Measurements from ENCODE around the gene RSRC2. TPM values are rescaled to one million over a fixed set of nuclear protein-coding genes. Genes with fewer than 3 reads are reported as not detected.

RSRC2 gene
- total RNA-seq, 1 experiment from 2014 or later = 64.5 TPM

DNA sequence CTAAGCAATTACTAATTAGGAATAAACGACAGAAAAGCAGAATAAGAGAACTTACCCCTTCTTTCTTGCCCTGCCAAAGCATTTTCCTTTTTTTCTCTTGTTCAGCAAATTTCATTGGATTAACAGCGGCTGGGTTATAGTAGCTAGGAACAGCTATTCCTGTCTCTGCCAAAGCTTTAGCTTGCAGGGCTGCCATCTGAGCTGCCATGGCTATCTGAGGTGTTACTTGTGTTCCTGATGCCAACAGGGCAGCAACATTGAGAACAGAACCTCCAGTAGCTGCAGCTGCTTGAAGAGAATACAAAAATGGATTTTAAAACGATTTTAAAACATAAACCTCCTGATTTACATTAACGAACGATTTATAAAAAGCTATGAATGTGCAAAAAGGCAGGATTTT, 18.6 kb downstream of the RSRC2 start:
- Histone ChIP-seq H3K4me1 (replicated peaks; ENCODE audit: insufficient read depth) (no peaks in the 10 kb centered on the region), H3K4me3 (no peak overlapping the region), H3K27me3 (ENCODE audit: insufficient read depth, low read depth) (no peaks in the 10 kb centered on the region), H3K27ac (no peak overlapping the region), H2AFZ (no peak overlapping the region), H3K79me2 (ENCODE audit: low read depth) (peaks cover 15% of the 10 kb centered on the region), H3K9me3 (ENCODE audit: insufficient read depth, low read depth) (no peaks in the 10 kb centered on the region), H3K4me2 (no peak overlapping the region), H3K36me3 (ENCODE audit: low read depth) (peaks cover 66% of the 10 kb centered on the region), H3K9me2 (ENCODE audit: insufficient read depth) (no peaks in the 10 kb centered on the region), H4K20me1 (ENCODE audit: insufficient read depth) (peaks cover 48% of the 10 kb centered on the region), H3F3A (ENCODE audit: insufficient read depth, low read depth) (peaks cover 94% of the 10 kb centered on the region)
- POLR2A ChIA-PET (ENCODE audit: unreplicated experiment) = interaction anchor here (0.7 kb wide), 1 partner anchor 95 kb away, joined by 3 read pairs; no protein-coding TSS in a partner anchor
- DNase-seq = no peak
- no peak for TF ChIP-seq EZH2 (IDR thresholded peaks at IDR 0.05; ENCODE audit: low read depth)
- TF ChIP-seq, protein P1, sequence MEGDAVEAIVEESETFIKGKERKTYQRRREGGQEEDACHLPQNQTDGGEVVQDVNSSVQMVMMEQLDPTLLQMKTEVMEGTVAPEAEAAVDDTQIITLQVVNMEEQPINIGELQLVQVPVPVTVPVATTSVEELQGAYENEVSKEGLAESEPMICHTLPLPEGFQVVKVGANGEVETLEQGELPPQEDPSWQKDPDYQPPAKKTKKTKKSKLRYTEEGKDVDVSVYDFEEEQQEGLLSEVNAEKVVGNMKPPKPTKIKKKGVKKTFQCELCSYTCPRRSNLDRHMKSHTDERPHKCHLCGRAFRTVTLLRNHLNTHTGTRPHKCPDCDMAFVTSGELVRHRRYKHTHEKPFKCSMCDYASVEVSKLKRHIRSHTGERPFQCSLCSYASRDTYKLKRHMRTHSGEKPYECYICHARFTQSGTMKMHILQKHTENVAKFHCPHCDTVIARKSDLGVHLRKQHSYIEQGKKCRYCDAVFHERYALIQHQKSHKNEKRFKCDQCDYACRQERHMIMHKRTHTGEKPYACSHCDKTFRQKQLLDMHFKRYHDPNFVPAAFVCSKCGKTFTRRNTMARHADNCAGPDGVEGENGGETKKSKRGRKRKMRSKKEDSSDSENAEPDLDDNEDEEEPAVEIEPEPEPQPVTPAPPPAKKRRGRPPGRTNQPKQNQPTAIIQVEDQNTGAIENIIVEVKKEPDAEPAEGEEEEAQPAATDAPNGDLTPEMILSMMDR (conservative IDR thresholded peaks at IDR 0.05) = no peak
- BruUV-seq (replicated peaks) = no TSS peak
- intact Hi-C loops (cut with micrococcal nuclease; ENCODE audit: unreplicated experiment) = no loop called here
- CTCF ChIA-PET = no interaction called here

DNA sequence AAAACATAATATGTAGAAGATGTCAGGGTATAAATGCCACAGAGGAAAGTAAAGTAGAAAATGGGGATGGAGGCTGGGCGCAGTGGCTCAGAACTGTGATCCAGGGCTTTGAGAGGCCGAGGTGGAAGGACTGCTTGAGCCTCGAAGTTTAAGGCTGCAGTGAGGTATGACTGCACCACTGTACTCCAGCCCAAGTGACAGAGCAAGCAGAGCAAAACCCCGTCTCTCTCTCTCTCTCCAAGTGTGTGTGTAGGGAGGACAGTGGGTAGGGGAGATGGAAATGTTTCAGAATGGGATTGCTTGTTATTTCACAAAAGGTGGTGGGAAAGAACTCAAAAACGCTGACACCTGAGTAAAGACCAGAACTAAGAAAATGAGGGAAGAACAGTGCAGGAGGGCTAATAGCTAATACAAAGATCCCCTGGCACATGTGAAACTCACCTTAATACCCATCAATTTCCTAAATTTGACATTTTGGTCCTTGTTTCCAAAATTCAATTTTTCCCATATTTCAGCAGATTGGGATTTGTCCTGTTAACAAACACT, 20.3 kb downstream of the RSRC2 start:
- ChIA-PET POLR2A (ENCODE audit: unreplicated experiment) (no interaction called here), CTCF (no interaction called here)
- no peaks in the 10 kb centered on the region for H3K9me2 ChIP-seq (ENCODE audit: insufficient read depth)
- TF ChIP-seq, protein P1 (conservative IDR thresholded peaks at IDR 0.05) = no peak
- TF ChIP-seq EZH2 (IDR thresholded peaks at IDR 0.05; ENCODE audit: low read depth) = no peak
- H3K36me3 ChIP-seq (ENCODE audit: low read depth) = peaks cover 51% of the 10 kb centered on the region
- H2AFZ ChIP-seq = no peak overlapping the region
- no peak overlapping the region for H3K4me2 ChIP-seq
- DNase-seq = no peak
- peaks cover 1% of the 10 kb centered on the region; the same call in 1 of the 2 replicates for H3K4me1 ChIP-seq (replicated peaks; ENCODE audit: insufficient read depth)
- peaks cover 15% of the 10 kb centered on the region for H3K79me2 ChIP-seq (ENCODE audit: low read depth)
- H3K27ac ChIP-seq = no peak overlapping the region
- H3K9me3 ChIP-seq (ENCODE audit: insufficient read depth, low read depth) = no peaks in the 10 kb centered on the region
- H3F3A ChIP-seq (ENCODE audit: insufficient read depth, low read depth) = peaks cover 86% of the 10 kb centered on the region
- intact Hi-C loops (cut with micrococcal nuclease; ENCODE audit: unreplicated experiment) = no loop called here
- no peak overlapping the region for H3K4me3 ChIP-seq
- H4K20me1 ChIP-seq (ENCODE audit: insufficient read depth) = peaks cover 35% of the 10 kb centered on the region
- BruUV-seq (replicated peaks) = no TSS peak
- no peaks in the 10 kb centered on the region for H3K27me3 ChIP-seq (ENCODE audit: insufficient read depth, low read depth)

GRCh38 chr12:122505419-122506051, 21.2 kb downstream of the RSRC2 start:
- no TSS peak for BruUV-seq (replicated peaks)
- Histone ChIP-seq H2AFZ (no peak overlapping the region), H3K9me2 (ENCODE audit: insufficient read depth) (no peaks in the 10 kb centered on the region), H3K4me1 (replicated peaks; ENCODE audit: insufficient read depth) (peaks cover 6% of the 10 kb centered on the region; the same call in 1 of the 2 replicates), H3K79me2 (ENCODE audit: low read depth) (peaks cover 8% of the 10 kb centered on the region; the same call in 1 of the 2 replicates), H3K36me3 (ENCODE audit: low read depth) (peaks cover 42% of the 10 kb centered on the region), H3K9me3 (ENCODE audit: insufficient read depth, low read depth) (no peaks in the 10 kb centered on the region), H3K27ac (no peak overlapping the region), H4K20me1 (ENCODE audit: insufficient read depth) (peaks cover 28% of the 10 kb centered on the region), H3K4me2 (no peak overlapping the region), H3K27me3 (ENCODE audit: insufficient read depth, low read depth) (no peaks in the 10 kb centered on the region), H3F3A (ENCODE audit: insufficient read depth, low read depth) (peaks cover 85% of the 10 kb centered on the region), H3K4me3 (no peak overlapping the region)
- TF ChIP-seq, protein P1 (conservative IDR thresholded peaks at IDR 0.05) = no peak
- TF ChIP-seq EZH2 (IDR thresholded peaks at IDR 0.05; ENCODE audit: low read depth) = no peak
- ChIA-PET CTCF (no interaction called here), POLR2A (ENCODE audit: unreplicated experiment) (no interaction called here)
- intact Hi-C loops (cut with micrococcal nuclease; ENCODE audit: unreplicated experiment) = no loop called here
- no peak for DNase-seq
